Transverse colon (tissue), 4 donors: ENCODE results near the gene HAT1. TPM values are rescaled to one million over a fixed set of nuclear protein-coding genes. Genes with fewer than 3 reads are reported as not detected.

Experiments
- DNase-seq: peaks from one replicate; pipeline ENCODE4 v3.0.0-alpha.2; 2019
- H3K27ac ChIP-seq, 4 donors: fragments of 200-600 bp; sonication (generic); 2 replicates each; pipeline ENCODE4 v1.5.1; 2016 to 2018; ENCODE audit warnings: inconsistent platforms in 4 of 4
- H3K27me3 ChIP-seq: fragments of 200-600 bp; sonication (generic); 2 replicates; pipeline ENCODE4 v1.5.1; 2017; ENCODE audit warnings: inconsistent platforms
- H3K36me3 ChIP-seq, 4 donors: fragments of 200-600 bp; sonication (generic); 2 replicates each; pipeline ENCODE4 v1.5.1; 2017 to 2019; ENCODE audit warnings: inconsistent platforms in 4 of 4
- H3K4me1 ChIP-seq, 4 donors: fragments of 200-600 bp; sonication (generic); 2 replicates each; pipeline ENCODE4 v1.5.1; 2017 to 2020; ENCODE audit warnings: inconsistent platforms in 4 of 4
- H3K4me3 ChIP-seq, 4 donors: fragments of 200-600 bp; sonication (generic); 1 replicate in 1 of 4; 2 replicates in 3 of 4; pipeline versions ENCODE4 v1.5.1 to v1.6.1; 2017 to 2019; ENCODE audit warnings: inconsistent platforms in 4 of 4
- H3K9me3 ChIP-seq, 2 donors: fragments of 200-600 bp; sonication (generic); 2 replicates each; pipeline ENCODE4 v1.5.1; 2017 to 2019; ENCODE audit warnings: inconsistent platforms in 2 of 2
- CTCF ChIP-seq, 5 experiments: fragments of 200-600 bp in 3 of 5; fragments of 450-650 bp in 2 of 5; sonication (generic) in 3 of 5; IDR thresholded peaks; 1 replicate in 2 of 5; 2 replicates in 3 of 5; pipeline ENCODE4 v1.5.1; 2016 to 2017; ENCODE audit warnings: antibody characterized with exemption in 5 of 5, inconsistent platforms in 3 of 5, mild to moderate bottlenecking in 2 of 5, moderate library complexity in 1 of 5
- EP300 ChIP-seq: sonication (generic); formaldehyde crosslinking; IDR thresholded peaks from one replicate; pipeline ENCODE4 v1.6.1; 2017; ENCODE audit warnings: antibody characterized with exemption, low read depth
- POLR2A ChIP-seq: fragments of 450-650 bp; IDR thresholded peaks from one replicate; pipeline ENCODE4 v1.6.1; 2016; ENCODE audit warnings: antibody characterized with exemption, mild to moderate bottlenecking, moderate library complexity
- POLR2AphosphoS5 ChIP-seq, 3 donors: sonication (generic); formaldehyde crosslinking; IDR thresholded peaks; one replicate each; pipeline ENCODE4 v1.6.1; 2016; ENCODE audit warnings: antibody characterized with exemption in 3 of 3
- WGBS, 2 donors: methylation state at CpG; one replicate each; pipeline ENCODE4 v1.1.5; 2018; ENCODE audit warnings: low coverage in 1 of 2; 5-methylcytosine and 5-hydroxymethylcytosine counted together
- in situ Hi-C, 4 donors: fragments of 200-750 bp; cut with MboI; loops; one replicate each; pipeline versions ENCODE4 v1.15.0 to v1.15.1; 2017; ENCODE audit warnings: low sequenced_read_pairs in 3 of 4, low pct_ligation_motif_present in 1 of 4, low pct_unique_long_range_greater_than_20kb in 1 of 4
- intact Hi-C: fragments of 100-400 bp; cut with DNase I; formaldehyde crosslinking; loops from one replicate; pipeline ENCODE4 v1.15.1; 2023; ENCODE audit warnings: low total_unique reads
- total RNA-seq, 4 donors: library from RNA; depleted of rRNA; stranded (reverse); fragments of >200 nt; gene quantifications; one replicate each; pipeline ENCODE4 v1.1.0, GENCODE V29; 2016

The HAT1 gene
- total RNA-seq, 4 donors from 2014 or later, result 4.2 to 19.4 (median 12.0) TPM

- no peaks in the 10 kb centered on the region for H3K4me1 ChIP-seq
- TF ChIP-seq CTCF (IDR thresholded peaks at IDR 0.05), result no peak
- TF ChIP-seq POLR2A, result no peak
- TF ChIP-seq POLR2AphosphoS5 (IDR thresholded peaks at IDR 0.05), result no peak
- no peaks in the 10 kb centered on the region for H3K36me3 ChIP-seq
- intact Hi-C loops (no loop called here), in situ Hi-C loops (no loop called here)
- no peak for DNase-seq
- 94% methylated on average over 1 of the region's 1 CpG; no CpG with 5 or more reads in 1 of the 2 donors for WGBS, 2 donors
- H3K4me3 ChIP-seq, result no peak overlapping the region
- no peak overlapping the region for H3K27ac ChIP-seq
- no peaks in the 10 kb centered on the region for H3K9me3 ChIP-seq
- H3K27me3 ChIP-seq, result no peaks in the 10 kb centered on the region
Observed at GRCh38 chr2:171908235-171908634, 14.0 kb upstream of the HAT1 start.

- no peaks in the 10 kb centered on the region for H3K36me3 ChIP-seq
- 85 to 94% methylated on average over 2 to 3 of the region's 3 CpGs for WGBS, 2 donors
- no peaks in the 10 kb centered on the region for H3K9me3 ChIP-seq
- in situ Hi-C loops, result no loop called here
- H3K27me3 ChIP-seq, result no peaks in the 10 kb centered on the region
- TF ChIP-seq EP300 (no peak), POLR2A (no peak), POLR2AphosphoS5 (IDR thresholded peaks at IDR 0.05) (no peak), CTCF (IDR thresholded peaks at IDR 0.05) (no peak)
- H3K27ac ChIP-seq, result no peak overlapping the region
- no peak for DNase-seq
- no peaks in the 10 kb centered on the region for H3K4me1 ChIP-seq
- no peak overlapping the region for H3K4me3 ChIP-seq
- intact Hi-C loops, result no loop called here
Observed at GRCh38 chr2:171909266-171909665, 13.0 kb upstream of the HAT1 start.

GRCh38 chr2:171910494-171910893, 11.8 kb upstream of the HAT1 start:
- H3K36me3 ChIP-seq, result no peaks in the 10 kb centered on the region
- H3K9me3 ChIP-seq, result no peaks in the 10 kb centered on the region
- DNase-seq, result no peak
- no peaks in the 10 kb centered on the region for H3K27me3 ChIP-seq
- intact Hi-C loops (no loop called here), in situ Hi-C loops (no loop called here)
- no peaks in the 10 kb centered on the region for H3K4me1 ChIP-seq
- H3K27ac ChIP-seq, result no peak overlapping the region
- 43 to 57% methylated on average over 1 of the region's 1 CpG for WGBS, 2 donors
- no peak overlapping the region for H3K4me3 ChIP-seq
- TF ChIP-seq CTCF (IDR thresholded peaks at IDR 0.05) (no peak), EP300 (no peak), POLR2AphosphoS5 (IDR thresholded peaks at IDR 0.05) (no peak)

GRCh38 chr2:171913517-171913916, 8.7 kb upstream of the HAT1 start:
- no peaks in the 10 kb centered on the region for H3K36me3 ChIP-seq
- H3K9me3 ChIP-seq, result no peaks in the 10 kb centered on the region
- no peak overlapping the region for H3K27ac ChIP-seq
- intact Hi-C loops, result no loop called here
- no peaks in the 10 kb centered on the region for H3K27me3 ChIP-seq
- in situ Hi-C loops, result no loop called here
- no peak for DNase-seq
- TF ChIP-seq EP300 (no peak), CTCF (IDR thresholded peaks at IDR 0.05) (no peak), POLR2AphosphoS5 (IDR thresholded peaks at IDR 0.05) (no peak), POLR2A (no peak)
- no peak overlapping the region for H3K4me3 ChIP-seq
- H3K4me1 ChIP-seq, result no peaks in the 10 kb centered on the region
- 74 to 75% methylated on average over 3 of the region's 3 CpGs for WGBS, 2 donors
